H54 (cell line): ENCODE measurements around the gene ULK3.

Experiments
- DNase-seq: peaks from one replicate; pipeline ENCODE4 v3.0.0; 2011; ENCODE audit warnings: low spot score, mixed read lengths; ENCODE audit not compliant: insufficient read length
- FAIRE-seq: peaks from 3 replicates; lab custom pipeline; 2011; peaks lifted over from hg19 to GRCh38; lab: Jason Lieb, UNC
- POLR2A ChIP-seq: IDR thresholded peaks from 2 replicates; pipeline ENCODE4 v1.6.1; 2011; ENCODE audit warnings: low read depth, mild to moderate bottlenecking, low read length

ULK3 gene

DNA sequence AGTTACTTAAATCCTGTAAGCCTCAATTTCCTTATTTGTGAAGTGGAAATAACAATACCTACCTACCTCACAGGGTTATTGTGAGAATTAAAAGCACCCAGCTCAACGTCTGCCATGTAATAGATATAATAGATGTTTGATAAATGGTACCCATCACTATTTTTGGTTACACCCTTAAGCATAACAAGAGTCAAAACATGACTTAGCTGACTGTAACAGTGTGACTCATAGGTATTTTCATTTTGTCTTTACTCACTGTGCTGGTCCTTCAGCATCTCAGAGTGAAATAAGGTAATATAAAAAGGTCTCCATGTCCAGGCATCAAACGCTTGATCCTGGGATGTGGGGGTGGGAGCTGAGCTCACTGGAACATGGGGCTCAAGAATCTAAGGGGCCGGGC is 13.5 kb downstream of the ULK3 start:
- peak; percentile 84 for DNase-seq
- FAIRE-seq = no peak
- TF ChIP-seq POLR2A = no peak

DNA sequence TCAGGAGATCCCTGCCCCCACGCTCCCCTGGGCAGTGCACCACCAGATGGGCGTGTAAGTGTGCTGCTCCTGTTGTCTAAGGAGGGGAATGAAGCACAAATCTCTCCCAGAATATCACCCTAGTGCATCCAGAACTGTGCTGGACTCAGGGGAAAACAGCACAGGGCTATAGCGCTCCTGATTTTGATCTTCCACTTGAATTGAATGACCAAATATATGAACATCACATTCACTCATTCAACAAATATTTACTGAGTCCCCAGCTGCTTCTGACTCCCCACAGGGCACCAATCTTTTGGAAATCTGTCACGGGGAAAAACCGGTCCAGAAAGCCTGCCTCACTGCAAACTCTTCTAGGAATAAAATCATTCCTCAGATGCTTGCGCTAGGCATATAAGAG is 14.1 kb downstream of the ULK3 start:
- FAIRE-seq (no peak), DNase-seq (peak; percentile 49)
- TF ChIP-seq POLR2A = no peak

DNA sequence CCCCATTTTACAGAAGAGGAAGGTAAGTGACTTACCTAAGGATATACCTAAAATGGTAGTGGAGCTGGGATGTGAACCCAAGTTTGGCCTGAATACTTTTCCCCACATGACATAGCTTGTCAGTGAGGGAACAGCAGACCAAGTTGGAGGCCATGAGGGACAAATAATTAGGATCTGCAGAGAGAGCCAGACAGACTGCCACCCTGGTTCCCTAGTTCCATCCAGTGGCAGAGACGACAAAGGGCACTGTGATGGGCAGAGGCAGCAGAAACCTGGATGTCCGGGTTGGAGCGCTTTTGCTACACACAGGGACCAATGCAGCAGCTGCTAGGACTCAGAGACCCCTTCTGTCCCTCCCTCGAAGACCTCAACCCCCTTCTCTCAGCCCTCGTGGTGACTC is 15.3 kb downstream of the ULK3 start:
- DNase-seq (no peak), FAIRE-seq (no peak)
- no peak for TF ChIP-seq POLR2A

DNA sequence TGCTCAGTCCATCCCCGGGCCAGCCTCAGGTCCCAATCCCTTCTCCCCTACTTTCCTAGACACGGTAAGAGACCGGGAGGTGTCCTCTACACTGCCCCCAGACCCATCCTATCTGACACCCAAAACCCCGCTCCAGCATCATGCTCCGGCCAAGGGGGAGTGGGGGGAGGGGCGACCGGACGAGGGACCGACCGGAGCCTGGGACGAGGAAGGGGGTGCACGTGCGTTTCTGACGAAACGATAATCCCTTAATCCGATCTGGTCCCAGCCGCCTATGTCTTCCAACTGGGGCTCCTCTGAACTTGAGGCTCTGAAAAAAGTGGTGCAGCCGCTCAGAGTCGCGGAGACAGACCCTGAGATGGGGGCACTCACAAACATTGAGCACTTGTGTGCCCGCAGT is 16.0 kb downstream of the ULK3 start:
- FAIRE-seq (no peak), DNase-seq (no peak)
- no peak for TF ChIP-seq POLR2A

DNA sequence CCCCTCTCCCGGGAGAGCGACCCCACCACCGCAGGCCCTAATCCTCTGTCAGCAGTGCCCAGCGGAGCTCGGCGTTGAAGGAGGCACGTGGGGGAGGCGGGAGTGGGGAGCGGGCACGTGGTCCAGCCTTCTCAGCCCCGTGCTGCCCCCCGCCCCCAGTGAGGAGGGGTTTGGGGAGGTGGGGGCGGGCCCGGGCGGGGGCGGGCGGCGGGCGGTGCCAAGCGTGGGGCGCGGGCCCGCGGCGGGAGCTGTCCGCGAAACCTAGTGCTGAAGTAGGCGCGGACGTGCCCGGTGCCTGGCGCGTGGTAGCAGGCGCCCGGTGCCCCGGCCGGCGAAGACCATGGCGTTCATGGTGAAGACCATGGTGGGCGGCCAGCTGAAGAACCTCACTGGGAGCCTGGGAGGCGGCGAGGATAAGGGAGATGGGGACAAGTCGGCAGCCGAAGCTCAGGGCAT is 16.6 kb downstream of the ULK3 start, which contains the start of gene CPLX3:
Gene CPLX3, plus strand, starts transcription at position 264 of the 456 bp plus-strand sequence. Its CDS starts 77 bp downstream, at position 341.
- DNase-seq = no peak
- no peak for TF ChIP-seq POLR2A
- FAIRE-seq = no peak

DNA sequence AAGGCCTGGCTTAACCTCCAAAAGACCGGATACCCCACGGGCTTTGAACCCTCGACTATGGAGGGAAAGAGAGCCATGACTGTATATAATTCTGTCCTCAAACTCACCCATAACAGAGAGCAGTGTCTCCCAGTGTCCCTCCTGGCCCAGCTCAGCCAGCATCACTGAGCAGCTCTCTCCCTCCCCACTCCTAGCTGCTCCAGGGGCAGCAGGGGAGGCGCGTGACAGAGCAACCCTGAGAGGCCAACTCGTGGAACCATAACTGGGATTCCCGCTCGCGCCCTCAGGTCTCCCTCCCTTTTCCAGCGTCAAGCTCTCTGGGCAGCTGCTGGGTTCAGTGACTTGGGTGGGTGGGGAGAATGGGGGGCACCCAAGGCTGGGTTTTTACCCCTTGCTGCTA is 17.1 kb downstream of the ULK3 start:
- no peak for FAIRE-seq
- TF ChIP-seq POLR2A = no peak
- DNase-seq = no peak

DNA sequence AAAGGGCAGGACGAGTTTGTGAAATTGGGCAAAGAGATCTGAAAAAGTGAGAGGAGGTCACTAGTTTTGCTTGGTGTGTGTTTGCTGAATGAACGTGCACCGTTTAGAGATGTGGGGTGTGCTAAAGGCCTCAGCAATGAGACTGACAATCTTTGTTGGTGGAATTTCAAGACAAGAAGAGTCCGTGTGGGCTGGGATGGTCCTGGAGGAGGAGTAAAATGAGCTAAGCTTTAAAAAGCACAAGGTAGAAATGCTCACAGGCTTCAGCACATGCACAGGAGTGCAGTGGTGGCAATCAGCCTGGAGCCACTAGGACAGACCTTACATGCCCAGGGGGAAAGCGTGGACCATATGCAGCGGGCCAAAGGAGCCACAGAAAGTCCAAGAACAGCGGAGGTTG is 18.0 kb downstream of the ULK3 start:
- TF ChIP-seq POLR2A = no peak
- no peak for DNase-seq
- no peak for FAIRE-seq

DNA sequence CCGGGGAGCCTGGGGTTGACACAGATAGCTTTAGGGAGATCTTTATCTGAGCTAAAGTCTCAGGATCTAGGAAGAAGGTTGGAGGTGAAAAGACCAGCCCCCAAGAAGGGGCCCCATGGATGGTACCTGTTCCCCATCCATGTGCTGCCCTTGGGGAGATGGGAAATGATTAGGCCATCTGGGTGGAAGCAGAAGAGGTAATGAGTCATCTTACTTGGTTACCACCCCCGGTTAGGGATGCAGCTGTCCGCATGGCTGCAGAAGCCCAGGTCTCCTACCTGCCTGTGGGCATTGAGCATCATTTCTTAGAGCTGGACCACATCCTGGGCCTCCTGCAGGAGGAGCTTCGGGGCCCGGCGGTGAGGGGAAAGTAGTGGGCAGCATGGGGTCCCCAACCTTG is 19.6 kb downstream of the ULK3 start:
- DNase-seq = no peak
- no peak for TF ChIP-seq POLR2A
- FAIRE-seq = no peak

DNA sequence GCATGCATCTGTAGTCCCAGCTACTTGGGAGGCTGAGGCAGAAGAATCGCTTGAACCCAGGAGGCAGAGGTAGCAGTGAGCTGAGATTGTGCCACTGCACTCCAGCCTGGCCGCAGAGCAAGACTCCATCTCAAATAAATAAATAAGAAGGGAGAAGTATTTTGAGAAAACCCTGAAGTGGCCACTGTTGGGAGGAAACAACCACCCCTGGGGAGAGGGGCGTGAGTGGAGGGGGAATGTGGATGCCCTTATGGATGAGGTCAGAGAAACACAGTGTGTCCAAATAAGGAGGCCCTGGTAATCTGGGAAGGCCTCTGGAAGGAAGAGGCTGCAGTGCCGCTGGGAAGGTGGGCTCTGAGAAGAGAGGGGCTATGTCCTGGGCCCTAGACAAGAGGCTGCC is 20.7 kb downstream of the ULK3 start:
- FAIRE-seq = no peak
- no peak for DNase-seq
- no peak for TF ChIP-seq POLR2A

DNA sequence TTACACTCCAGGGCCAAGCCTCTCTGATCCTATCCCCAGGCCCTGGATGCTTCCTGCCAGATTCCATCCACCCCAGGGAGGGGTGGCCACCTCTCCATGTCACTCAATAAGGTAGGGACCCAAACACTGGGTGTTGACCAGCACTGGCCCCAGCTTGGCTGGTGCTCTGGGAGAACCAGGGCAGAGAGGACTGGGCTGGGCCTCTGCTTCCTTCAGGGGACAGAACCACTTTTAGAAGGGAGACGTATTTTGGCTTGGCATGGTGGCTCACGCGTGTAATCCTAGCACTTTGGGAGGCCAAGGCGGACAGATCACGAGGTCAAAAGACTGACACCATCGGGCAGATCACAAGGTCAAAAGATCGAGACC is 21.2 kb downstream of the ULK3 start:
- TF ChIP-seq POLR2A = no peak
- DNase-seq = no peak
- no peak for FAIRE-seq

DNA sequence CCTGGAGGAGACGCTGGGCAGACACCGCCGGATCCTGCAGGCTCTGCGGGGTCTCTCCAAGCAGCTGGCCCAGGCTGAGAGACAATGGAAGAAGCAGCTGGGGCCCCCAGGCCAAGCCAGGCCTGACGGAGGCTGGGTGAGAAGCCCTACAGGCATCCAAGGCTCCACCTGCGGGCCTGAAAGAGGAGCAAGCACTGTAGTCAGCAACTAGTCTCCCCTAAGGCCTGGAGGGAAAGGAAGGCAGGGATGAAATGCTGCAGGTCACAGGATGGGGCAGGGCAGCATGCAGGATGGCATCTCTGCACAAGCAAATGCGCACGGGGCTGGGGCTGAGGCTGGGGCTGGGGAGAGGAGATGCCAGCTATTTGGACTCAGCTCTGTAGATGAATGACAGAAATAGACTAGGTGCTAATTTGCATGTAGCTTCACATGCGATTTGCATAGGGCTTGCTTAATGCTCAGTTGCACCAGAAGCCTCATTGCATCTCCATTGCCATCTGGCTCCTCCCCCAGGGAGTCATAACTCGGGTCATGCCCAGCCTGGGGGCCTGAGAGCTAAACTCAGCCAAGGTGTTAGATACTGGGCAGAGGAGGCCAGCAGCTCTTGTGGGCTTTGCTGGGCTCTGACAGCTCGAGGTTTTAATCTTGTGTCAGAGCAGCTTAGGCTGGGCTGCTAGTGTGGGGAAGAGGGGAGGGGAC is 21.7 kb downstream of the ULK3 start:
- DNase-seq (no peak), FAIRE-seq (no peak)
- no peak for TF ChIP-seq POLR2A

DNA sequence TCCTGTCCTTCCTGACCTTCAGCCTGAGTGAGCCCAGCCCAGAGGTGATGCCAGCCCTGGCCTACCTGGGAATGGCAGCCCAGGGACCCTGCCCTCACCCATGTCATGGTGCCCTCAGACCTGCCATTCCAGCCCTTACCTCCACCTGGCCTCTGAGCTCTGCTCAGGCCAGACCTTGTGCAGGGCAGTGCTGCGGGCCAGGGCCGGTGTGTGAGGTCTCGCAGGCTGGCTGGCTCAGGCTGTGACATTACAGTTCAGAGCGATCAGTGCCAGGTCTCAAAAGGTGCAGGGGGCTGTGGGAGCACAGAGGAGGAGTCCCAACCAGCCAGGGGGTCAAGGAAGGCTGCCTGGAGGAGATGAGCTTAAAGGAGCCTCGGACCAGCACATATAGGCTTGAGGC is 22.9 kb downstream of the ULK3 start:
- FAIRE-seq (no peak), DNase-seq (no peak)
- no peak for TF ChIP-seq POLR2A

DNA sequence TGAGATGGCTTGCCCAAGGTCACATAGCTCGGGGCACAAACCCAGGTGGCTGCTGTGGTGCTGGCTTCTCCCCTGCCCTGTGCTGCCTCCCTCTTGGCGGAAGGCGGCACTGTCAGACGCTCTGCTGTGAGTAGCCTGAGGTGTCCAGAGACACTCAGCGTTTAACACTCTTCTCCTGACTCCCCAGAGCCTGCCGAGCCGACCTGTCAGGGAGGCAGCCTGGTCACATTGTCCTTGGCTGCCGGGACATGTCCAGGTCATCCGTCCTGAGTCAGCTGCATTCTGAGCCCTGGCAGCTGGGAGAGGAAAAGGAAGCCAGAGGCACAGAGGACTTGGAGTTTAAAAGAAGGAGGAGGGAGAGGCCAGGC is 25.6 kb downstream of the ULK3 start:
- no peak for FAIRE-seq
- no peak for TF ChIP-seq POLR2A
- DNase-seq = no peak

DNA sequence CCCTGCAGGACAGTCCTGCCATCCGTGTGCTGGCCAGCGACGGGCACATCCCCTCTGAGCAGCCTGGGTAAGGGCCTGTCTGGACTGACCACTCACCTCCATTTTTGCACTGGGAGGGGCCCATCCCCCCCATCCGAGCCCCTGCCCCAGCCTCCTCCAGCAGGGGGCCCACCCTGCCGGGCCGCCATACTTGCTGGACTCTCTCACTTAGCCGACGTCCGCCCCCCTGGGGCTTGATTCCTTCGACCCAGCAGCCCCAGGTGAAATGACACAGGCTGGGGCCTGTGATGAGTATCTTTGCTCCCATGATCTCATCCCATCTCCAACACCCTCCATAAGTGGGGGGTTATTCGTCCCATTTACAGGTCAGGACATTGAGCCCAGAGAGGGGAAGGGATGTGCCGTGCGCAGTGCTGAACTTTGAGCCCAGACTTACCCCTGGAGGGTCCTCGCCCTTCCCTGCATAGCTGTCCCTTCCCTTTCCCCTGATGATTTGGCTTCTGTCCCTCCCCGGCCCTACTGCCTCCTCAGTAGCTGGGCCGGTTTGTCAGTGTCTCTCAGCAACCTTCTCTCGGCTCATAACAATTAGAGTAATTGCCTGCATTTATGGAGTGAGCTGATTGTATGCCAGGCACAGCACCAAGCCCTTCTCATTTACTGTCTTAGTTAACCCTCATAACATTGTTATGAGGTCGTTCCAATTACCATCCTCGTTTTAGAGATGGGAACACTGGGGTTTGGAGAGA is 26.2 kb downstream of the ULK3 start:
- DNase-seq (no peak), FAIRE-seq (no peak)
- TF ChIP-seq POLR2A = no peak

DNA sequence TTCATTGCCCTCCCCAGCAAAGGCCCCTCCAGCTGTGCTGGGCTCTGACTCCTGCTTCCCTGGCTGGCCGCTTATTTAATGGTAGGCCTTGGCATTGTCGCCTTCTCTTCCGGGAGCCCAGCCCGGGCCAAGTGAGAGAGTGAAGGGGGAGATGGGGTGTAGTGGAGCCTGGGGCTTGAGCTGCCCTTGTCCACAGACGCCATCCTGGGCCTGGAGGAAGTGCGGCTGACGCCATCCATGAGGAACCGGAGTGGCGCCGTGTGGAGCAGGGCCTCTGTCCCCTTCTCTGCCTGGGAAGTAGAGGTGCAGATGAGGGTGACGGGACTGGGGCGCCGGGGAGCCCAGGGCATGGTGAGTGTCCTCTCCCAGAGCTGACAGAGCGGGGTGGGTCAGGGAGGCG is 27.0 kb downstream of the ULK3 start:
- TF ChIP-seq POLR2A = no peak
- FAIRE-seq (no peak), DNase-seq (no peak)
